NCI-H146 (cell line): ENCODE results near the gene YIPF7.

ENCODE experiments used
- DNase-seq: peaks from one replicate; lab custom pipeline; 2025; lab: John Stamatoyannopoulos, UW

Gene YIPF7

GRCh38 chr4:44651425-44651824 is at the start of gene YIPF7:
TSS of gene YIPF7 (minus strand) at chr4:44651625. CDS start at chr4:44650100, 1,525 bp downstream.
- no peak for DNase-seq

GRCh38 chr4:44701037-44701436 is 49.6 kb upstream of the YIPF7 start:
- no peak for DNase-seq

- DNase-seq: no peak
These were observed 49.0 kb upstream of the YIPF7 start for GRCh38 chr4:44700427-44700826.

GRCh38 chr4:44684648-44685047 is 33.2 kb upstream of the YIPF7 start:
- no peak for DNase-seq

GRCh38 chr4:44679060-44679459 is 27.6 kb upstream of the YIPF7 start:
- no peak for DNase-seq

- DNase-seq: peak; percentile 89
These were observed 26.9 kb upstream of the YIPF7 start, which contains the start of gene GUF1 for GRCh38 chr4:44678094-44679041. TSS of gene GUF1 (plus strand) at chr4:44678420. CDS start at chr4:44678623, 203 bp downstream.

- DNase-seq: no peak
These were observed 23.9 kb upstream of the YIPF7 start for GRCh38 chr4:44675366-44675765.

- no peak for DNase-seq
These were observed 23.0 kb upstream of the YIPF7 start for GRCh38 chr4:44674471-44674870.

- DNase-seq: no peak
These were observed 20.2 kb upstream of the YIPF7 start for GRCh38 chr4:44671636-44672035.

- no peak for DNase-seq
These were observed 19.2 kb upstream of the YIPF7 start for GRCh38 chr4:44670506-44671199.

- DNase-seq: no peak
These were observed 17.1 kb upstream of the YIPF7 start for GRCh38 chr4:44668526-44668925.

- DNase-seq: no peak
These were observed 12.3 kb upstream of the YIPF7 start for GRCh38 chr4:44663539-44664263.

- DNase-seq: no peak
These were observed 11.2 kb upstream of the YIPF7 start for GRCh38 chr4:44662623-44663005.

GRCh38 chr4:44661940-44662622 is 10.7 kb upstream of the YIPF7 start:
- DNase-seq: no peak

GRCh38 chr4:44660396-44660795 is 9.0 kb upstream of the YIPF7 start:
- DNase-seq: no peak

- DNase-seq: no peak
These were observed 577 bp upstream of the YIPF7 start for GRCh38 chr4:44652002-44652401.

- no peak for DNase-seq
These were observed 5.3 kb downstream of the YIPF7 start for GRCh38 chr4:44646151-44646550.

- DNase-seq: no peak
These were observed 13.3 kb downstream of the YIPF7 start for GRCh38 chr4:44638091-44638490.

- peak; percentile 8 for DNase-seq
These were observed 18.7 kb downstream of the YIPF7 start for GRCh38 chr4:44632733-44633132.

GRCh38 chr4:44632089-44632488 is 19.3 kb downstream of the YIPF7 start:
- DNase-seq: no peak

- DNase-seq: peak; percentile 49
These were observed 22.1 kb downstream of the YIPF7 start for GRCh38 chr4:44629280-44629866.
